Endodermal cell (in vitro differentiated cells): Measurements from ENCODE around the gene LRP10. TPM values are rescaled to one million over a fixed set of nuclear protein-coding genes. Genes with fewer than 3 reads are reported as not detected.

ENCODE experiments used
- DNase-seq: peaks from one replicate; pipeline ENCODE4 v3.0.0-alpha.2; 2017
- H3K27ac ChIP-seq: 2 replicates; pipeline ENCODE4 v1.5.1; 2013; ENCODE audit warnings: mild to moderate bottlenecking, low read depth, low read length, moderate library complexity
- H3K27me3 ChIP-seq: 2 replicates; pipeline ENCODE4 v1.6.1; 2013; ENCODE audit warnings: mild to moderate bottlenecking, low read length, moderate library complexity; ENCODE audit not compliant: insufficient read depth, control insufficient read depth, poor library complexity, severe bottlenecking
- H3K36me3 ChIP-seq: 2 replicates; pipeline ENCODE4 v1.7.0; 2013; ENCODE audit warnings: mild to moderate bottlenecking, low read length, moderate library complexity; ENCODE audit not compliant: control insufficient read depth, insufficient read depth
- H3K4me1 ChIP-seq: one replicate; pipeline ENCODE4 v1.7.0; 2013; ENCODE audit warnings: low read length; ENCODE audit not compliant: control insufficient read depth, insufficient read depth
- H3K4me3 ChIP-seq: 2 replicates; pipeline ENCODE4 v1.5.1; 2013; ENCODE audit warnings: mild to moderate bottlenecking, low read length, moderate library complexity
- H3K9ac ChIP-seq: 2 replicates; pipeline ENCODE4 v1.6.1; 2013; ENCODE audit warnings: mild to moderate bottlenecking, low read length, moderate library complexity; ENCODE audit not compliant: poor library complexity, severe bottlenecking; ENCODE audit errors: extremely low read depth
- H3K9me3 ChIP-seq: 2 replicates; pipeline ENCODE4 v1.6.1; 2013; ENCODE audit warnings: mild to moderate bottlenecking, low read length, moderate library complexity; ENCODE audit not compliant: control insufficient read depth
- H3K27ac Mint-ChIP-seq: 2 replicates; pipeline ENCODE4 v1.8.0; 2020; ENCODE audit warnings: mixed read lengths
- H3K27me3 Mint-ChIP-seq: 2 replicates; pipeline ENCODE4 v1.8.0; 2021; ENCODE audit warnings: mild to moderate bottlenecking, mixed read lengths; ENCODE audit not compliant: insufficient read depth
- H3K36me3 Mint-ChIP-seq: 2 replicates; pipeline ENCODE4 v1.8.0; 2020; ENCODE audit warnings: low read depth, mixed read lengths
- H3K4me1 Mint-ChIP-seq: 2 replicates; pipeline ENCODE4 v1.8.0; 2020; ENCODE audit warnings: mixed read lengths
- H3K4me3 Mint-ChIP-seq: 2 replicates; pipeline ENCODE4 v1.8.0; 2020; ENCODE audit warnings: mild to moderate bottlenecking, moderate library complexity, mixed read lengths
- H3K9me3 Mint-ChIP-seq: 2 replicates; pipeline ENCODE4 v1.8.0; 2020; ENCODE audit warnings: mild to moderate bottlenecking, mixed read lengths
- CTCF ChIP-seq: fragments of 200-600 bp; sonication (generic); conservative IDR thresholded peaks from 2 replicates; pipeline ENCODE4 v1.5.0; 2021; ENCODE audit warnings: antibody characterized with exemption, mild to moderate bottlenecking
- WGBS, 2 experiments: methylation state at CpG; one replicate each; pipeline versions ENCODE4 v1.1.5 to v1.1.7; 2013; ENCODE audit warnings: missing lambda C conversion rate in 2 of 2, mixed read lengths in 1 of 2; ENCODE audit not compliant: insufficient coverage in 1 of 2, insufficient read length in 1 of 2; 5-methylcytosine and 5-hydroxymethylcytosine counted together
- total RNA-seq, 2 donors: library from RNA; stranded (reverse); fragmentation: NEBNext Ultra II Directional in 1 of 2; extraction: Animal tissue kit (Norgen Biotek cat#: 25700) in 1 of 2; gene quantifications; 2 replicates in 1 of 2; 3 replicates in 1 of 2; pipeline ENCODE4 v1.2.1, GENCODE V29; 2021

Gene LRP10
- total RNA-seq, 2 donors from 2014 or later, result 28.9 to 41.5 TPM

DNA sequence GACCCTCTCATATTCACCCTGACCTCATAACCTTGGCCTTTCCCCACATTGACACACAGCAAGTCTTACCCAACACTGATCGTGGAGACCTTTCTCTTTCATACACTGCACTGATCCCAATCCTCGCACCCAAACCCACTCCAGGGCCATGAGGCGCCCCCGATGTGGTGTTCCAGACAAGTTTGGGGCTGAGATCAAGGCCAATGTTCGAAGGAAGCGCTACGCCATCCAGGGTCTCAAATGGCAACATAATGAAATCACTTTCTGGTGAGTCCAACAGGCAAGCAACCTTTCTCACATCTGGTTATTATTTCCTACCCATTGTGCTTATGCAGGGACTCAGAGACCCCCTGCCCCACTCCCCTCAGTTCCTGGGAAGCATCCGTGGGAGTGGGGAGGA lies 29.8 kb upstream of the LRP10 start:
- Mint-ChIP-seq H3K9me3 (no peaks in the 10 kb centered on the region), H3K4me1 (peaks cover 9% of the 10 kb centered on the region), H3K27ac (peak overlapping the region; percentile 5), H3K36me3 (peaks cover 67% of the 10 kb centered on the region), H3K27me3 (no peaks in the 10 kb centered on the region), H3K4me3 (no peak overlapping the region)
- Histone ChIP-seq H3K9me3 (no peaks in the 10 kb centered on the region), H3K27me3 (no peaks in the 10 kb centered on the region), H3K4me3 (no peak overlapping the region), H3K4me1 (peaks cover 7% of the 10 kb centered on the region), H3K9ac (no peak overlapping the region), H3K36me3 (peaks cover 66% of the 10 kb centered on the region), H3K27ac (no peak overlapping the region)
- DNase-seq, result no peak
- TF ChIP-seq CTCF, result no peak
- WGBS, 2 experiments, result 97 to 100% methylated on average over 2 to 8 of the region's 8 CpGs

DNA sequence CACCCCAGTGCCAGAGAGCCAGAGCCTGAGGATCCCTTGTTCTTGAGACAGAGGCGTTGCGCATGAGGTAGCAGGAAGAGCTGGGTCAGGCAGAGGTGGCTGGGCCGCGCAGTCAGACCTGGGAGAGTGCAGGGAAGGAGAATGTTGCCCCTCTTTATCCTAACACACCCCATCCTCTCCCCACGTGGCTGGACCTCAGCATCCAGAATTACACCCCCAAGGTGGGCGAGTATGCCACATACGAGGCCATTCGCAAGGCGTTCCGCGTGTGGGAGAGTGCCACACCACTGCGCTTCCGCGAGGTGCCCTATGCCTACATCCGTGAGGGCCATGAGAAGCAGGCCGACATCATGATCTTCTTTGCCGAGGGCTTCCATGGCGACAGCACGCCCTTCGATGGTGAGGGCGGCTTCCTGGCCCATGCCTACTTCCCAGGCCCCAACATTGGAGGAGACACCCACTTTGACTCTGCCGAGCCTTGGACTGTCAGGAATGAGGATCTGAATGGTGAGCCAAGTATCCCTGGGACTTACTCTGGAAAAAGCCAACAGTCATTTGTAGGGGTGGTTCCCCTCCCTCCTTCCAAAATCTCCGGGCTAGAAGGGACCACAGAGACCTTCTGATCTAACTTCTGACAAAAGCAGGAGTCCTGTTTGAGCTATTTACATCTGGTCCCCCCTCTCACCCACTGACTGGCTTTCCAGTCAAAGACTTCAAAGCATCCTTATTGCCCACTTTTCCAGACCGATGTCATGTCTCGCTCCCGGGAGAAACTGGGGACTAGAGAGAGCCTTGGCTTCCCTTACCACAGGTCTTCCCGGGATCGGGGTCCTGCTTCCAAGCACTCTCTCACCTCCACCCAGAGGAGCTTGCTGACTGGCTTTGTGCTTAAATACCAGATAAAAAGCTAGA lies 29.1 kb upstream of the LRP10 start:
- WGBS, 2 experiments, result 93 to 94% methylated on average over 22 to 28 of the region's 28 CpGs
- TF ChIP-seq CTCF, result no peak
- Histone ChIP-seq H3K9me3 (no peaks in the 10 kb centered on the region), H3K9ac (no peak overlapping the region), H3K27ac (no peak overlapping the region), H3K27me3 (no peaks in the 10 kb centered on the region), H3K4me1 (peaks cover 7% of the 10 kb centered on the region), H3K36me3 (peaks cover 67% of the 10 kb centered on the region), H3K4me3 (no peak overlapping the region)
- no peak overlapping the region for H3K4me3 Mint-ChIP-seq
- no peak overlapping the region for H3K27ac Mint-ChIP-seq
- H3K27me3 Mint-ChIP-seq, result no peaks in the 10 kb centered on the region
- H3K4me1 Mint-ChIP-seq, result peaks cover 9% of the 10 kb centered on the region
- no peaks in the 10 kb centered on the region for H3K9me3 Mint-ChIP-seq
- no peak for DNase-seq
- peaks cover 67% of the 10 kb centered on the region for H3K36me3 Mint-ChIP-seq

- no peaks in the 10 kb centered on the region for H3K27me3 ChIP-seq
- peaks cover 7% of the 10 kb centered on the region for H3K4me1 ChIP-seq
- no peaks in the 10 kb centered on the region for H3K9me3 ChIP-seq
- Mint-ChIP-seq H3K9me3 (no peaks in the 10 kb centered on the region), H3K4me1 (peaks cover 12% of the 10 kb centered on the region), H3K27ac (no peak overlapping the region), H3K36me3 (peaks cover 67% of the 10 kb centered on the region), H3K27me3 (no peaks in the 10 kb centered on the region), H3K4me3 (no peak overlapping the region)
- 91% methylated on average over 11 to 21 of the region's 21 CpGs for WGBS, 2 experiments
- H3K27ac ChIP-seq, result no peak overlapping the region
- H3K4me3 ChIP-seq, result no peak overlapping the region
- no peak for DNase-seq
- H3K9ac ChIP-seq, result no peak overlapping the region
- no peak for TF ChIP-seq CTCF
- peaks cover 67% of the 10 kb centered on the region for H3K36me3 ChIP-seq
Measured at GRCh38 chr14:22843123-22843925, 28.2 kb upstream of the LRP10 start.
